Loucy (cell line): ENCODE measurements around the gene CDV3.

Source experiments
- CTCF ChIP-seq: fragments of 200-600 bp; sonication (generic); conservative IDR thresholded peaks from 2 replicates; pipeline ENCODE4 v1.5.1; 2014; ENCODE audit warnings: mild to moderate bottlenecking, antibody characterized with exemption, low read length
- EZH2phosphoT487 ChIP-seq: fragments of 200-600 bp; IDR thresholded peaks from 2 replicates; pipeline ENCODE4 v1.6.1; 2018; ENCODE audit warnings: antibody characterized with exemption, mild to moderate bottlenecking, moderate library complexity, borderline replicate concordance

GRCh38 chr3:133538154-133538553 is 35.3 kb upstream of the CDV3 start:
- no peak for TF ChIP-seq CTCF
- TF ChIP-seq EZH2phosphoT487: no peak
